ENCODE measurements around the gene AEBP1.

AEBP1 gene

GRCh38 chr7:44077061-44077460 is 27.1 kb upstream of the AEBP1 start:
- no peaks in the 10 kb centered on the region for H3K27me3 Mint-ChIP-seq (ENCODE audit: low read depth)

DNA sequence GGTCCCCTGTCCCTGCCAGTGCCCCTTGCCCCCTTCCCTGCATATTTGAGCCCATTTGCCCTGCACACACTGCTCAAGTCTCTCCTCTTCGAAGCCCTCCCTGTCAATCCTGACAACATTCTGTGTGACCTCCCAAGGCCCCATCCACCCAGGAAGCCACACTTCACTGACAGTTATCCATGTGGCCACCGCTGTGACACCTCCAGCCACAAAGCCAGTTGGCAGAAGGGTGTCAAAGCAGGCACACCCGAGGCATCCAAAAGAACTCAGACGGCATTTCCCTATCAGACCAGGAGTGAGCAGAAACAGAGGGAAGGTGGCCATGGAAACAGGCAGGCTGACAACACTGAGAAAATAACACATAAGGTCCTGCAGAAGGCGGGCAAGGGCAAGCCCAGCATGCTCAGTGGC is 26.5 kb upstream of the AEBP1 start:
- Mint-ChIP-seq H3K9me3 (no peaks in the 10 kb centered on the region), H3K27ac (peak overlapping the region in 1 of 3 experiments; percentile 98), H3K36me3 (ENCODE audit: low read depth) (peaks cover 23% of the 10 kb centered on the region), H3K4me3 (peak overlapping the region in 2 of 3 experiments; percentile 35 to 47), H3K27me3 (ENCODE audit: low read depth) (no peaks in the 10 kb centered on the region), H3K4me1 (peaks cover 18% of the 10 kb centered on the region)
- TF ChIP-seq CTCF (IDR thresholded peaks at IDR 0.05; ENCODE audit: unreplicated experiment in 3 of 3): no peak

More at GRCh38 chr7:44077061-44077460, 27.1 kb upstream of the AEBP1 start:
- no peak overlapping the region for H3K4me3 Mint-ChIP-seq
- no peaks in the 10 kb centered on the region for H3K9me3 Mint-ChIP-seq
- H3K4me1 Mint-ChIP-seq: peaks cover 18% of the 10 kb centered on the region
- no peak for TF ChIP-seq CTCF (IDR thresholded peaks at IDR 0.05; ENCODE audit: unreplicated experiment in 3 of 3)
- peak overlapping the region in 1 of 3 experiments; percentile 98 for H3K27ac Mint-ChIP-seq
- H3K36me3 Mint-ChIP-seq (ENCODE audit: low read depth): peaks cover 30% of the 10 kb centered on the region

DNA sequence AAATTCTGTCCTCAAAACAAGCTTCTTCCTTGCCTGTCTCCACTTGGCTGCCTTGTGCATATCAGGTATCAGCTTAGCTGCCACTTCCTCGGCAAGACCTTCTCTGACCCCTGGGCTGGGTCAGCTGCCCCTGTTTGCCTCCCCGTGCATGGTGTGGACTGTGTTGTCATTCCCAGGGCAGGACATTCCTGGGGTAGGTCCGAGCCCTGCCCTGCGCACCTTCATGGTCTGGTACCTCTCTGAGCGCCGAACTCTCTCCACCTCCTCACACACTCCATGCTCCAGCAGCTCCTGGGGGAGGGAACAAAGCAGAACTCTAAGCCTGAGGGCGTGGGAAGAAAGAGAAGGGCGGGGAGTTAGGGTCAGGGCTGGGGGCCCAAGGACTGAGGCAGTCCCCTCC is 25.6 kb upstream of the AEBP1 start:
- H3K4me1 Mint-ChIP-seq: peaks cover 26% of the 10 kb centered on the region
- peaks cover 21% of the 10 kb centered on the region for H3K36me3 Mint-ChIP-seq (ENCODE audit: low read depth)
- no peaks in the 10 kb centered on the region for H3K27me3 Mint-ChIP-seq (ENCODE audit: low read depth)
- TF ChIP-seq CTCF (IDR thresholded peaks at IDR 0.05; ENCODE audit: unreplicated experiment in 3 of 3): no peak
- peak overlapping the region; percentile 8 to 56 (median 54) for H3K4me3 Mint-ChIP-seq
- H3K9me3 Mint-ChIP-seq: no peaks in the 10 kb centered on the region
- peak overlapping the region; percentile 54 to 98 (median 64) for H3K27ac Mint-ChIP-seq

DNA sequence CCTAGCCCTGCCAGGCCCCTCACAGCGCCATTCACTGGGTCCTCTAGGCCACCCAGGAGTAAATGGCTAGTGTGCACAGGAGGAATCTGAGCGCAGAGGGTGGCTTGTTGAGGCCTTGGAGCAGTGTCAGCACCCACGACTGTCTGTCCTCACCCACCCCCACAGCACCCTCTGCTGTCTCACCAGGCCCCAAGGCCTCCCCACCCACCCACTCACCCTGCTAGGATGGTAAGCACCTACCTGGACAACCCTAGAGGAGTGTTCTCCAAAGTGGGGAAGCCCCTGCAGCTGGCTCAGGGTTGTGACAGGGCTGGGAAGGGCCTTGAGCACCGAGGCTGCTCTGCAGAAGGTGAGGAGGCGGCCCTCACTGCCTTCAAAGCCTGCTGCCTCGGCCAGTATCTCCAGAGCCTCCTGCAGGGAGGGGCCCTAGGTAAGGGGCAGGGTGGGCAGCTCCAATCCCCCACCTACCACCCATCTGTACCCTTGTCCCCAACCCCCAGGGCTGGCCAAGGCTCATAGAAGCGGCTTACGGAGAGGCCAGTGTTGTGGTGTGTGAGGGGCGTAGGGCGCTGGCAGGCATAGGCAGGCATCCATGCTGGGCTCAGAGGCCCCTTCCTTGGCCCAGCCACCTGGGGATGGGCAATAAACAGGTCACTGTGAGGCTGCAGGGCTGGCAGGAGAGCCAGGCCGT is 24.7 kb upstream of the AEBP1 start:
- Mint-ChIP-seq H3K27me3 (ENCODE audit: low read depth) (no peaks in the 10 kb centered on the region), H3K27ac (peak overlapping the region in 1 of 3 experiments; percentile 98), H3K9me3 (no peaks in the 10 kb centered on the region), H3K4me3 (peak overlapping the region in 1 of 3 experiments; percentile 8), H3K4me1 (peaks cover 36% of the 10 kb centered on the region), H3K36me3 (ENCODE audit: low read depth) (peaks cover 21% of the 10 kb centered on the region)
- no peak for TF ChIP-seq CTCF (IDR thresholded peaks at IDR 0.05; ENCODE audit: unreplicated experiment in 3 of 3)

DNA sequence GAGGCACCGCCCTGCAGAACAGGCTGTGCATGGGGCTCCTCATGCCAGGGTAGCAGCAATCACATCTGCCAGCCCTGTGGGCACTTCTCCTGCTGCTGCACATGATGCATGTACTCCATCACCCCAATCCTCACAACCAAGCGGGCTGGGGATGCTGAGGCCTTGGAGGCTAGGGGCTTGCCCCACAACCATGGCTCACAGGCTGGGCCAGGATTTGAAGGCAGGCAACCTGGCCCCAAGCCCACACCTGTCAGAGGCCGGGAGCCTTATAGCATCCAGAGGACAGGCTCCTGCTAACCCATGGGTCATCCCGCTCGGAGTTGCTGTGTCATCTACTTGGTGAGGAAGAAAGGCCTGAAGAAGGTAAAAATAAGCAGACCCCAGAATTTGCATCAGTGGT is 24.0 kb upstream of the AEBP1 start:
- Mint-ChIP-seq H3K36me3 (ENCODE audit: low read depth) (peaks cover 21% of the 10 kb centered on the region), H3K4me1 (peaks cover 40% of the 10 kb centered on the region), H3K27me3 (ENCODE audit: low read depth) (no peaks in the 10 kb centered on the region), H3K9me3 (no peaks in the 10 kb centered on the region), H3K27ac (peak overlapping the region in 1 of 3 experiments; percentile 79), H3K4me3 (peak overlapping the region; percentile 19 to 87 (median 47))
- TF ChIP-seq CTCF (IDR thresholded peaks at IDR 0.05; ENCODE audit: unreplicated experiment in 3 of 3): no peak
